Measurements from ENCODE around the gene DZIP1.

The DZIP1 gene

DNA sequence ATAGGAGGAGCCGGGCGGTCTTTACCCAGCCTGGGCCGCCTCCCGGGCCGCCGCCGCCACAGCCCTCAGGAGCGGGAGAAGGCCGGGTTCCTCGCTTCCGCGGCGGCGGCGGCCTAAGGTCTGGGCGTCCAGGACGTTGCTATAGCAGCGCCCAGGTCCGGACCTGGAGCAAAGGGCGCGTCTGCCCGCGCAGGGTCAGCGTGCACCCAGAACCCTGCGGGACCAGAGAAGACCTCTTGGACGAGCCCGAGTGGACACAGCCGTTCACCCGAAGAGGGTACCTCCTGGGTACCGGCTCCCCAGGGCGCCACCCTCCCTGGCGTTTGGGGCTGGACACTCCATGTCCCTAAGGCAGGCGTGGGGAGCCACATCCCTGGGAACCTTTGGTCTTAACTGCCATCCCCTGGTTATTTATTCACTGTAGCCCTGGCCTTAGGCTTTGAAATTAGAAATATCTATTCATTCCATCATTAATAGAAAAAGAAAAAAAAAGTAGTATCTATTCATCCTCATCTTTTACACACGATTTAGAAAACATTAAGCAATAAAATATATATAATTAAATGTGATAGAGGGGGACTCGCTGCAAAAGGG is 2.4 kb downstream of the DZIP1 start:
- DNase-seq: no peak

DNA sequence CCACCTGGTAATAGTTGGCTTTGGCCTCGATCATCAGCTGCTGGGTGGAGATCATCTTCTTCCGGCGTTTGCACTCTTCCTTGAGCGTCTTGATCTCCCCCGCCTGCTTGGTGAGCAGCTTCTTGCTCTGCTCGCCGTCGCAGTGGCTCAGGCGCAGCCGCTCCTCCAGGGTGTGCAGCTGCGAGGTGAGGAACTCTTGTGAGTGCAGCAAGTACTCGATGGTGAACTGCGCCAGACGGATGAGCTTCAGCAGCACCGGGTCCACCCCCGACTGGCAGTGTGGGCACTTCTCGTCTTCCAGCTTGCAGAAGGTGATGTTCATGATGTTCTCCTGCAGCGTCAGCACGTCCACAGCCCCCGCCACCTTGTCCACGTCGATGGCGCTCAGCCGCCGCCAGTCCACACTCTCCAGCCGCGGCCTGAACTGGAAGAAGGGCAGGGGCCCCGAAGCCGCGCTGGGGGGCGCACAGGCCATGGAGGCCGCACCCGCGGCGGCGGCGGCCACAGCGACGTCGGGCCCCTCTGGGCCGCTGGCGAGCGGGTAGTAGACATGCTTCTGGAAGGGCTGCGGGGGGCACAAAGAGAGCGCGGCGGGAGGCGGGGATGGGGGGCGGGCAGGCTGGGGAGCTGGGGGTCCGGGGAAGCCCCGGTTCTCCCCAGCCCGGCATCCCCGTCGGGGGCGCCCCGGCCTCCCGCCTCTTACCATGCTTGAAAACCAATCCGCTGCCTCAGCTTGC is 3.0 kb downstream of the DZIP1 start:
- no peak for DNase-seq

DNA sequence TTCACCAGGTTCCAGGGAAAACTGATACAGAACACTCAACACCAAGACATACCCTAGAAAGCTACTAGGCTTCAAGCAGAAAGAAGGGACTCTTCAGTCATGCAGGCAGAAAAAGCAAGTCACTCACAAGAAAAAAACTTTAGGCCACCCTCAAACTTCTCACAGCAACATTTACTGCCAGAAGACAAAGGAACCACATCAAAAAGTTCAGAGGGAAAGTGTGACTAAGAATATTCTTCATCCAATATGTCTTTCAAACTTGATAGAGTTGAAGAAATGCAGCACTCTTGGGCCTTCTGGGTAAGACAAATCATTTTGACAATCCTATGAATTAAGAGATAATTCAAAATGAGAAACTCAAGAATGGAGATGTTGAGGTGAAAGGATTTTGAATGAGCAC is 7.7 kb downstream of the DZIP1 start:
- DNase-seq: no peak

DNA sequence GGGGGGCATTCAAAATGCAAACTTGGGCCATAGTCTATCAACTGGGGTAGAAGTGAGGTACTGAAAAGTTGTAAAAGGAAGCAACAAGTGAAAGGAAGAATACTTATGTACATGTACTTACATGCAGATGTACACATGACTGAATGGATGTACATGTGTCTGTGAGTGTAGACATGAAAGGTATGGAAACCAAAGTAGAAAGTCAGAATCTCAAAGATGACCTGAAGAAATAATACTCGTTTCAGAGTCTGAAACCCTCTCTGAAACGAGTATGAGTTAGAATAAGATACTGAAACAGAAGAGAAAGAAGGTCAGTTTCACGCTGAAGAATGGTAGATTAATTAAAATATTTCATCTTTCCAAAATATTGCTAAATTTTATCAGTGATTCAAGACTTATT is 13.9 kb downstream of the DZIP1 start:
- DNase-seq: no peak

DNA sequence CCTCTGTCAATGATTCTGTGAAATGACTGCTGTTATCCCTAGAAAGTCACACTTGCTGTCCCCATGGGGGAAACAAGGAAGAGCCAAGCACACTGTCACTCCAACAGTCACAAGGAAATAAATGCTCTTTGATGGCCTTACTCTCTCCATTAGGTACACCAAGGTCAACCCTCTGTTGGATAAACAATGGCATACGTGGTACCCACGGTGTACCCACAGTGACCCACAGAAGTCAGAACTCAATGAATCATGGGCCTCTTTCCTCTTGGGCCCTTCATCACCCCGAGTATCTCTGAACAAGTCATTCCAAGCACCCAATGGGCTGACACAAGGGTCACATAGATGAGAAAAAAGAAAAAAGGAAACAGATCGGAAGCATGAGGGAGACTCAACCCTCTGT is 15.4 kb downstream of the DZIP1 start:
- DNase-seq: no peak

GRCh38 chr13:95628488-95628887 is 16.0 kb downstream of the DZIP1 start:
- no peak for DNase-seq

GRCh38 chr13:95627590-95627989 is 16.9 kb downstream of the DZIP1 start:
- no peak for DNase-seq

GRCh38 chr13:95626768-95627167 is 17.7 kb downstream of the DZIP1 start:
- no peak for DNase-seq

GRCh38 chr13:95624020-95624419 is 20.5 kb downstream of the DZIP1 start:
- peak; percentile 38 for DNase-seq

- no peak for DNase-seq
Observed at GRCh38 chr13:95623141-95623540, 21.4 kb downstream of the DZIP1 start.

DNA sequence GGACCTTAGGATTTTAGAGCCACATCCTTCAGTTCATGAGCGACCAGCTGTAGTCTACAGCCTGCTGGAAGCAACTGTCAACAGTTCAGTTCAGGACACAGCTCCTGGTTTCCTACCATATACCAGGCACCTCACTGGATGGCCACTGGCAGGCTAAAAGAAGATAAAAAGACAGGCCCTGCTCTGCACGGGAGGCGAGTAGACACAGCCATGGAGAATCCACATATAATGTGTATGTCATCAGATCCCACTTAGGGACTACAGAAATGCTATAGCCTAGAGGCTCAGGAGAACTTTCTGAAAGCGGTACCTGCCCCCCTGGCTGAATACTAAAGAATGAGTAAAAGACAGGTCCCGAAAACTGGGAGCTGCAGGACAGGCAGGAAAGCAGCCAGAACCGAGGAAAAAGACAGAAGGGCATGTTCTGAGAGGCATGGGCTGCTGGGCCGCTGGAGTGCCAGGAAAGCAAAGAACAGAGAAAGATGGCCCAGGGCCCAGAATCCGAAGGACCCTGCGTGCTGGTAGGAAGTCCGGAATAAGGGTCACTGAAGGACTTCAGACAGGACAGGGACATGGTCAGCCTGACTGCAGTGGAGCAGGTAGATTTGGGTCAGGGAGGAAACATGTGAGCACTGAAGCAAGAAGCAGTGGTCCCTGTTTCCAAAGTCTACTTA is 23.5 kb downstream of the DZIP1 start:
- DNase-seq: no peak

DNA sequence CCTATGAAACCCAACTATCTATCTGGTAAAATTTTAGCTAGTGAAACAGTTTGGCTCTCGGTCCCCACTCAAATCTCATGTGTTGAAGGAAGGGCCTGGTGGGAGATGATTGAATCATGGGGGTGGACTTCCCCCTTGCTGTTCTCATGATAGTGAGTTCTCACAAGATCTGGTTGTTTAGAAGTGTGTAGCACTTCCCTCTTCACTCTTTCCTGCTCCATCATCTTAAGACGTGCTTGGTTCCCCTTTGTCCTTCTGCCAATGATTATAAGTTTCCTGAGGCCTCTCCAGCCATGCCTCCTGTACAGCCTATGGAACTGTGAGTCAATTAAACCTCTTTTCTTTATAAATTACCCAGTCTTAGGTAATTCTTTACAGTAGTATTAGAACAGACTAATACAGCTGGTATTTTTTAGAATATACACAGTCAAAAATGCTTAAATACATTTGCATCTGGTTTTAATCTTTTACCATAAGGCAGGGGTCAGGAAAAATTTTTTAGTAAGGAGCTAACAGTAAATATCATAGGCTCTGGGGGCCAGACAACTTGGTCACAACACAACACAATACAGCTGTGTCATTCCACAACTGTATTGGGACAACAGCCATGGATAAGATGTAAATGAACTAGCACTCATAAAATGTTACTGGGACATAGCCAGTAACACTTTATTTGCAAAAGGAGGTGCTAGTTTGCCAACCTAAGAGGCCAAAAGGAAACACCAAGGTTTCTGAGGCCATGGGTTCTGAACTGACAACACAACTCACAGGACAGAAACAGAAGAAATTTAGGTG is 24.3 kb downstream of the DZIP1 start:
- no peak for DNase-seq

DNA sequence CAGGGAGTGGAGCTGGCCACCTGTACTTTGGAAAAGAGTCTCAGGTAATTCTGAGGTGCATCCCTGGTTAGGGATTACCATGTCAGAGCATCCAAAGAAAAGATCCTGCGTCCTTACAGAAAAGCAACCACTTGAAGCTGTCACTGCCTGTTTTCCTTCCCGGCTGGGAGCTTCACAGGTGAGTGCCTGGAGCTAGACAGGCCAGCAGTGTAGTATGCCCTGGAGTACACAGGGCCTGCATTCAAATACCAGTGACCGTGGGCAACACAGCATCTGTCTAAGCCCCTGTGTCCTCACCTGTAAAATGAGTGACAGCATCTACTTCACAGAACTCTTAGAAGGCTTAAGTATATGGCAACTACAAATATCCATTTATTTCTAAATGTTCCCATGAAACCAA is 29.0 kb downstream of the DZIP1 start:
- no peak for DNase-seq

DNA sequence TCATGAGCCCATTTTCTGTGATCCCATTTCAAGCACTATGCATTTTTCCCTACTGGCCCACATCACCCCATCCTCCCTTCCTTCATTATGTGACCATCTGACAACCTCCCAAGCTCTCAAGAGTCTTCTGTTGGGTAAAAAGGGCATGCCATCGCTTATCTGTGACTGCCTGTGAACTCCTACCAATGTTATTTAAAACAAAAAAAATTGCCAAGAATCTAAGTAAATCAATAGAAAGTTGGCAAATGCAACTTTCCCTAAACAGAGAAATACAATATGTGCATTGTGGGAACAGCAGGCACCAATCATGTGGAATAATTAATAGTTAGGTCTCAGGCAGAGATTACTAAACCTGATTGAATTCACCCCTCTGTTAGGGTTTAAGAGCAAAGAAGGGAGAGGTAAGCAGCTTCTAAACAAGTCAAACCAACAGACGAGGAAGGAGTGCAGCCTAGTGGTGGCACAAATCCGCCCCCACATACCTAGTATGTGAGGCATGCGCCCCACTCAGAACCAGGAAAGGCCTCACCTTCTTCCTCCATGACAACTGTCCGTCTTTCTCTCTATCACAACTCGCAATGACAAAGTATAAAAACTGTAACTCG is 29.8 kb downstream of the DZIP1 start:
- DNase-seq: no peak

- DNase-seq: no peak
Observed at GRCh38 chr13:95608640-95609323, 35.7 kb downstream of the DZIP1 start.

DNA sequence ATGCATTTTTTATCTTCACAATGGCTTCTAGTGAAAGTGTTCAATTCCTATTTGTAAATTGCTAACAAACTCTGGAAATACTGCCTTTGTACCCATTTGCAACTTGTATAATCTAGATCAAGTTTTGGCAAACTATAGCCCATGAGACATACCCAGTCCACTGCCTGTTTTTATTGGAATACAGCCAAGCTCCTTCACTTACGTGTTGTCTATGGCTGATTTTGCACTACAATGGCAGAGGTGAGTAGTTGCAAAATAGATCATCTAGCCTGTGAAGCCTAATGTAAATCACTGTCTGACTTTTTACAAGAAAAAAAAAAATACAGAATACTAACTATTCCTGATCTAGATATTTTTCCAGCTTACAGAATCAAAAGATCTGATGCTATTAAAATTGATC is 37.1 kb downstream of the DZIP1 start:
- no peak for DNase-seq

- no peak for DNase-seq
Observed at GRCh38 chr13:95605448-95606125, 38.9 kb downstream of the DZIP1 start.

DNA sequence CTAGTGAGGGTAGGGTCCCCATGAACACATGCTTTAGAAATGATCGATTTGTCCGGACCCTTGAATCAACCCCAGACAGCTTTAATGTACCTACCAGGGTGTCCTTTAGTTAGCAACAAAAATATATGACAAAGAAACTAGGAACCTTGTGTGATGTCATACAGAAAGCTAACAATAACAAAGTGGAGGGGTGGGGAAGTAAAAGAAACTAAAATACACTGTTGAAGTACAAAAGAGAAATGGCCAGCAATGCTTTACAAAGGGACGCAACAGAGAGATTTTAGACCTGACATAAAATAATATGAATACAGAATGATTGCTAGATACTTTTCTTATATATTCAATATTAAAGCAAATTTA is 40.0 kb downstream of the DZIP1 start:
- DNase-seq: no peak

- DNase-seq: no peak
Observed at GRCh38 chr13:95603887-95604555, 40.5 kb downstream of the DZIP1 start.

DNA sequence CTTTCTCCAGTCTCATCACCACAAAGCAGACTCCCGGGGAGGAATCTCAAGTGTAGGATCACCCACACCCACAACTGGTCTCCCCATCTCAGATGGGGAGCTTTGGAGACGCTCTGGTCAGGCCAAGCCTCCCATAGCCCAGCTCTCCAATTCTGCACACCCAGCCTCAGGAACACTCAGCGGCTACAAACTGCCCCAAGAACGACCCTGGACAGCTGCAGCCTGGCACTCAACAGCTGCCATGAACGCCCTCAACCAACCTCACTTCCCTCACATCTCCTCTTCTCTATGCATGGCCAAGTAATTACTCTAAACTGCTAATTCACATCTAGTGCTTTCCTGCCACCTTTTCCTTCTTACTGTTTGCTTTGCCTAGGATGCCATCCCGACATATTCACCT is 42.6 kb downstream of the DZIP1 start:
- DNase-seq: no peak

DNA sequence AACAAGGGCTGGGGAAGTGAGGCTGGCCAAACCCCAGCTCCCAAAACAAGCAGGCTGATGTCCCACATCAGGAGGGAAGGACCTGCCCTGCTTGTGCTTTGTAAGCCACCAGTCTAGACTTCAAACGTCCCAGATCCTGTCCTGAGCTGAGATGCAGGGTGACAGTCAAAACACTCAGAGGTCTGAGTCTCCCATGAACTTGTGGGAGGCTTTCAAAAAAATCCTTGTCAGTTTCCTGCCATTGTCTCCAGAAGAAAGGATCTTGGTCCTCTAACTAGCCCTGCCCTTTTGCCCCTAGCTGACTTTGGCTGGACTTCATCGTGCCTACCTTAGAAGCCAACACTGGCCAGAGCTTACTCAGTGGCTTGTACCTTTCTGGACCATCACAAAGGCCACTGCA is 43.3 kb downstream of the DZIP1 start:
- DNase-seq: no peak
